H1 (cell line): ENCODE results near the gene ZNF618. TPM values are rescaled to one million over a fixed set of nuclear protein-coding genes. Genes with fewer than 3 reads are reported as not detected.

Source experiments
- CTCF ChIA-PET: fragments of 300-600 bp; sonication (Branson Sonifier 250); formaldehyde crosslinking; loops from one replicate; lab custom pipeline; 2021; ENCODE audit not compliant: partially characterized antibody; lab: Charles Lee
- POLR2A ChIA-PET: fragments of 300-600 bp; sonication (Branson Sonifier 250); formaldehyde crosslinking; loops from one replicate; lab custom pipeline; 2021; ENCODE audit warnings: inconsistent platforms; ENCODE audit not compliant: partially characterized antibody; lab: Charles Lee
- DNase-seq, 2 experiments: peaks; one replicate each; pipeline versions ENCODE4 v3.0.0 to v3.0.0-alpha.2; 2010 to 2022; ENCODE audit warnings: low spot score in 2 of 2, low read depth in 1 of 2, mixed read lengths in 1 of 2
- FAIRE-seq: peaks from 2 replicates; lab custom pipeline; 2011; peaks lifted over from hg19 to GRCh38; lab: Jason Lieb, UNC
- H2AFZ ChIP-seq: 2 replicates; pipeline ENCODE4 v1.8.1; 2012; ENCODE audit warnings: low read length, inconsistent platforms
- H2AK5ac ChIP-seq: 2 replicates; pipeline ENCODE4 v1.6.1; 2013; ENCODE audit warnings: low read depth, low read length
- H2BK120ac ChIP-seq: replicated peaks from 2 replicates; pipeline ENCODE3; 2013; ENCODE audit warnings: low read depth, low read length, inconsistent platforms
- H2BK12ac ChIP-seq: 2 replicates; pipeline ENCODE4 v1.6.1; 2013; ENCODE audit warnings: low read depth, low read length
- H2BK15ac ChIP-seq: 2 replicates; pipeline ENCODE4 v1.6.1; 2013; ENCODE audit warnings: low read length
- H2BK20ac ChIP-seq: 2 replicates; pipeline ENCODE4 v1.6.1; 2013; ENCODE audit warnings: low read length
- H2BK5ac ChIP-seq: 2 replicates; pipeline ENCODE4 v1.6.1; 2013; ENCODE audit warnings: low read depth, low read length
- H3K14ac ChIP-seq: 2 replicates; pipeline ENCODE4 v1.6.1; 2013; ENCODE audit warnings: inconsistent platforms; ENCODE audit not compliant: insufficient read length
- H3K18ac ChIP-seq: 2 replicates; pipeline ENCODE4 v1.6.1; 2013; ENCODE audit warnings: low read length; ENCODE audit errors: extremely low read depth
- H3K23ac ChIP-seq: 2 replicates; pipeline ENCODE4 v1.6.1; 2013; ENCODE audit warnings: inconsistent platforms; ENCODE audit not compliant: insufficient read length
- H3K23me2 ChIP-seq: 2 replicates; pipeline ENCODE4 v1.6.1; 2013; ENCODE audit warnings: low read depth, low read length
- H3K27ac ChIP-seq: 2 replicates; pipeline ENCODE4 v1.6.1; 2011; ENCODE audit warnings: low read depth, low read length, inconsistent platforms
- H3K27me3 ChIP-seq, 4 experiments: replicated peaks in 1 of 4; 1 replicate in 1 of 4; 2 replicates in 3 of 4; pipeline versions ENCODE4 v1.6.1 to v1.8.1; 2011 to 2013; ENCODE audit warnings: low read length in 3 of 4, mild to moderate bottlenecking in 3 of 4, inconsistent platforms in 2 of 4, mixed read lengths in 2 of 4, moderate library complexity in 1 of 4; ENCODE audit not compliant: control insufficient read depth in 3 of 4, insufficient read depth in 3 of 4; ENCODE audit errors: extremely low read depth in 1 of 4
- H3K36me3 ChIP-seq, 4 experiments: 2 replicates each; pipeline versions ENCODE4 v1.6.1 to v1.8.1; 2011 to 2013; ENCODE audit warnings: mild to moderate bottlenecking in 4 of 4, low read length in 3 of 4, moderate library complexity in 2 of 4, control low read depth in 1 of 4, inconsistent platforms in 1 of 4; ENCODE audit not compliant: insufficient read depth in 4 of 4, control insufficient read depth in 2 of 4
- H3K4ac ChIP-seq: replicated peaks from 2 replicates; pipeline ENCODE3; 2013; ENCODE audit warnings: low read length, low read depth, mixed read lengths, inconsistent platforms; ENCODE audit not compliant: insufficient read length
- H3K4me1 ChIP-seq, 4 experiments: replicated peaks in 1 of 4; 1 replicate in 1 of 4; 2 replicates in 3 of 4; pipeline versions ENCODE4 v1.6.1 to v1.8.1; 2011 to 2013; ENCODE audit warnings: low read length in 3 of 4, inconsistent platforms in 2 of 4, mixed read lengths in 1 of 4; ENCODE audit not compliant: insufficient read depth in 4 of 4, control insufficient read depth in 3 of 4
- H3K4me2 ChIP-seq, 2 experiments: 2 replicates each; pipeline versions ENCODE4 v1.6.1 to v1.8.1; 2011 to 2013; ENCODE audit warnings: low read depth in 2 of 2, low read length in 2 of 2, control low read depth in 1 of 2, inconsistent platforms in 1 of 2, mild to moderate bottlenecking in 1 of 2; ENCODE audit not compliant: insufficient read depth in 1 of 2
- H3K4me3 ChIP-seq, 4 experiments: fragments of 200-600, 300-600 bp in 1 of 4; sonication (generic), shearing (Covaris generic), sonication (Bioruptor Twin) in 1 of 4; 2 replicates each; pipeline versions ENCODE4 v1.5.1 to v1.8.1; 2011 to 2016; ENCODE audit warnings: low read length in 4 of 4, low read depth in 3 of 4, control low read depth in 2 of 4, inconsistent platforms in 2 of 4, mild to moderate bottlenecking in 2 of 4, mixed read lengths in 1 of 4, moderate library complexity in 1 of 4; ENCODE audit not compliant: insufficient read depth in 2 of 4; ENCODE audit errors: extremely low read depth in 1 of 4
- H3K56ac ChIP-seq: replicated peaks from 2 replicates; pipeline ENCODE3; 2013; ENCODE audit warnings: low read depth, mild to moderate bottlenecking, mixed read lengths, low read length, inconsistent platforms; ENCODE audit not compliant: insufficient read length
- H3K79me1 ChIP-seq: 2 replicates; pipeline ENCODE4 v1.6.1; 2013; ENCODE audit warnings: low read depth, low read length, control low read depth
- H3K79me2 ChIP-seq, 2 experiments: 2 replicates each; pipeline versions ENCODE4 v1.6.1 to v1.8.1; 2012 to 2013; ENCODE audit warnings: low read length in 2 of 2, mild to moderate bottlenecking in 2 of 2, inconsistent platforms in 1 of 2; ENCODE audit not compliant: insufficient read depth in 2 of 2, control insufficient read depth in 1 of 2
- H3K9ac ChIP-seq, 4 experiments: replicated peaks in 1 of 4; 1 replicate in 1 of 4; 2 replicates in 3 of 4; pipeline versions ENCODE4 v1.6.1 to v1.8.1; 2011 to 2013; ENCODE audit warnings: low read depth in 3 of 4, low read length in 3 of 4, control low read depth in 2 of 4, mild to moderate bottlenecking in 2 of 4, moderate library complexity in 2 of 4, inconsistent platforms in 1 of 4; ENCODE audit errors: extremely low read depth in 1 of 4
- H3K9me3 ChIP-seq, 2 experiments: 2 replicates each; pipeline versions ENCODE4 v1.6.1 to v1.8.1; 2012 to 2013; ENCODE audit warnings: mild to moderate bottlenecking in 2 of 2, moderate library complexity in 2 of 2, control low read depth in 1 of 2, inconsistent platforms in 1 of 2, low read depth in 1 of 2, low read length in 1 of 2, mixed read lengths in 1 of 2; ENCODE audit not compliant: insufficient read depth in 2 of 2
- H4K20me1 ChIP-seq, 2 experiments: replicated peaks in 1 of 2; 2 replicates each; pipeline versions ENCODE3 to v1.8.1; 2011 to 2013; ENCODE audit warnings: inconsistent platforms in 2 of 2, low read length in 2 of 2, mild to moderate bottlenecking in 1 of 2; ENCODE audit not compliant: insufficient read depth in 2 of 2, control insufficient read depth in 1 of 2
- H4K5ac ChIP-seq: 2 replicates; pipeline ENCODE4 v1.6.1; 2013; ENCODE audit warnings: low read length, low read depth, mixed read lengths, inconsistent platforms; ENCODE audit not compliant: insufficient read length
- H4K8ac ChIP-seq: 2 replicates; pipeline ENCODE4 v1.8.0; 2013; ENCODE audit warnings: mild to moderate bottlenecking, moderate library complexity, low read length, inconsistent platforms; ENCODE audit not compliant: insufficient read depth; ENCODE audit errors: extremely low read depth
- H4K91ac ChIP-seq: replicated peaks from 2 replicates; pipeline ENCODE3; 2013; ENCODE audit warnings: low read length, mixed read lengths, inconsistent platforms; ENCODE audit not compliant: insufficient read length
- BCL11A ChIP-seq, 2 experiments: IDR thresholded peaks; one replicate each; pipeline ENCODE4 v1.6.1; 2011; ENCODE audit warnings: low read depth in 2 of 2, low read length in 2 of 2, mild to moderate bottlenecking in 2 of 2
- CBX8 ChIP-seq: fragments of 300-800, 300-1000 bp; sonication (generic); IDR thresholded peaks from 2 replicates; pipeline ENCODE4 v1.7.1; 2016; ENCODE audit warnings: low read depth, low read length, borderline replicate concordance
- EGR1 ChIP-seq: IDR thresholded peaks from 2 replicates; pipeline ENCODE4 v1.6.1; 2011; ENCODE audit warnings: low read depth, low read length, borderline replicate concordance
- HDAC2 ChIP-seq, 2 experiments: fragments of 300-600 bp in 1 of 2; sonication (generic) in 1 of 2; IDR thresholded peaks; 2 replicates each; pipeline ENCODE4 v1.6.1; 2011 to 2012; ENCODE audit warnings: low read depth in 2 of 2, low read length in 2 of 2, mild to moderate bottlenecking in 2 of 2, moderate library complexity in 2 of 2, borderline replicate concordance in 1 of 2, inconsistent platforms in 1 of 2
- KDM1A ChIP-seq: fragments of 200-600, 300-600 bp; sonication (generic); IDR thresholded peaks from 2 replicates; pipeline ENCODE4 v1.7.1; 2016; ENCODE audit warnings: mild to moderate bottlenecking, low read length, borderline replicate concordance
- RAD21 ChIP-seq, 2 experiments: IDR thresholded peaks in 1 of 2; conservative IDR thresholded peaks in 1 of 2; 2 replicates each; pipeline ENCODE4 v1.6.1; 2011; ENCODE audit warnings: low read depth in 2 of 2, low read length in 2 of 2, improper control_type of control experiment in 1 of 2, inconsistent platforms in 1 of 2, mild to moderate bottlenecking in 1 of 2, moderate library complexity in 1 of 2
- RXRA ChIP-seq: IDR thresholded peaks from 2 replicates; pipeline ENCODE4 v1.6.1; 2011; ENCODE audit warnings: low read depth, mild to moderate bottlenecking, low read length, moderate library complexity; ENCODE audit not compliant: insufficient read depth
- SIN3A ChIP-seq, 2 experiments: IDR thresholded peaks in 1 of 2; conservative IDR thresholded peaks in 1 of 2; 2 replicates each; pipeline ENCODE4 v1.6.1; 2011 to 2012; ENCODE audit warnings: low read length in 2 of 2, improper control_type of control experiment in 1 of 2, low read depth in 1 of 2, mild to moderate bottlenecking in 1 of 2
- SP1 ChIP-seq: IDR thresholded peaks from 2 replicates; pipeline ENCODE4 v1.6.1; 2011; ENCODE audit warnings: low read depth, low read length
- SRF ChIP-seq: IDR thresholded peaks from 2 replicates; pipeline ENCODE4 v1.6.1; 2011; ENCODE audit warnings: mild to moderate bottlenecking, low read depth, low read length, moderate library complexity
- TEAD4 ChIP-seq: IDR thresholded peaks from 2 replicates; pipeline ENCODE4 v1.6.1; 2012; ENCODE audit warnings: low read depth, low read length, inconsistent platforms, mixed read lengths
- ZNF274 ChIP-seq: IDR thresholded peaks from 2 replicates; pipeline ENCODE4 v1.7.0; 2012; ENCODE audit warnings: low read length, borderline replicate concordance; ENCODE audit errors: extremely low read depth
- WGBS, 2 experiments: shearing (Covaris generic) in 1 of 2; methylation state at CpG; one replicate each; pipeline versions ENCODE4 v1.1.6 to v1.1.7; 2013 to 2015; ENCODE audit warnings: low lambda C conversion rate in 2 of 2, mixed read lengths in 2 of 2, inconsistent platforms in 1 of 2, low coverage in 1 of 2, missing lambda C conversion rate in 1 of 2; ENCODE audit not compliant: insufficient replicate concordance in 2 of 2, insufficient coverage in 1 of 2, insufficient read length in 1 of 2; ENCODE audit errors: extremely low coverage in 1 of 2, missing lambda C conversion rate in 1 of 2; 5-methylcytosine and 5-hydroxymethylcytosine counted together
- polyA plus RNA-seq, 7 experiments: library from polyadenylated mRNA; depleted of rRNA in 3 of 7; stranded (reverse) in 5 of 7; unstranded in 2 of 7; fragments of >200 nt in 5 of 7; fragments of 200-250 nt in 2 of 7; gene quantifications; 1 replicate in 5 of 7; 2 replicates in 1 of 7; 4 replicates in 1 of 7; pipeline versions ENCODE4 v1.2.1 to v1.2.3, GENCODE V29; 2011 to 2013; ENCODE audit warnings: missing spikeins in 2 of 7, mixed read lengths in 2 of 7
- total RNA-seq: library from RNA; stranded (reverse); fragmentation: NEBNext Ultra II Directional; extraction: Animal tissue kit (Norgen Biotek cat#: 25700); gene quantifications from 2 replicates; pipeline ENCODE4 v1.2.1, GENCODE V29; 2021

Gene ZNF618
- total and polyA plus RNA-seq, 2 of the 8 experiments (the other 6 are each of a cell fraction or from before 2014, with no cell fraction given): 9.6 to 28.5 TPM

DNA sequence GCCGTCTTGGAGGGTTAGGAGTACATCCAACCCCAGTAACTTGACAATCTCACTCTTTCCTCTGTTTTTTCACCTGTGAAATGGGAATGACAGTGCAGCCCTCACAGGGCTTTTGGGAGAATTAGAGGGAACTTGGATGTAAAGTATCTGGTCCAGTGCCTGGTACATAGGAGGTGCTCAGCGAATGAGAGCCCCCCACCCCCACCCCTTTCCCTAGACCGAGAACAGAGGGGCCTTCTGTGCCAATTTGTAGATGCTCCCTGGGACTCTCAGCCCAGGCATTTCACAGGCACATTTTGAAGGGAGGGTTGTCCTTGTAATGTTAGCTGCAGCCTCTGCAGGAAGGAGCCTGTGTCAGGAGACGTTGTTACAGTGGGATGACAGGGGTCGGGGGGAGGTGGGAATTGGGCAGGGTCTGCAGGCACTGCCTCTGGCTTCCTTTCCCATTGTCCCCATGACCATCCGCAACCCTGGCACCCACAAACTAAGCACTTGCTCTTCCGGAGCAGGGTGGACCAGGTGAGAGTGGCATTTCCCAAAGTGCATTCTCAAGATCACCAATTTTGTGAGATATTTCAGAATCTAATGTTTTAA lies 155.0 kb downstream of the ZNF618 start:
- no peak overlapping the region for H3K4ac ChIP-seq
- H3K79me2 ChIP-seq: no peaks in the 10 kb centered on the region
- 84% methylated on average over 7 of the region's 7 CpGs; no CpG with 5 or more reads in 1 of the 2 experiments for WGBS, 2 experiments
- H3K79me1 ChIP-seq: no peaks in the 10 kb centered on the region
- no peaks in the 10 kb centered on the region for H3K23me2 ChIP-seq
- ChIA-PET POLR2A (no interaction called here), CTCF (interaction anchor here (0.6 to 1.1 kb wide), 3 partner anchors 12 to 1091 kb away, joined by 3 to 4 read pairs (median 3); no protein-coding TSS in a partner anchor)
- no peaks in the 10 kb centered on the region for H3K4me1 ChIP-seq
- H2AK5ac ChIP-seq: no peak overlapping the region
- H3K27ac ChIP-seq: no peak overlapping the region
- H2BK15ac ChIP-seq: no peak overlapping the region
- FAIRE-seq: no peak
- H3K14ac ChIP-seq: no peak overlapping the region
- no peaks in the 10 kb centered on the region for H3K9me3 ChIP-seq
- H2BK5ac ChIP-seq: no peak overlapping the region
- DNase-seq: peak in 1 of 2 experiments; percentile 27
- no peak overlapping the region for H3K4me3 ChIP-seq
- no peak overlapping the region for H3K23ac ChIP-seq
- H3K27me3 ChIP-seq: no peaks in the 10 kb centered on the region
- H3K9ac ChIP-seq: no peak overlapping the region
- H4K5ac ChIP-seq: no peak overlapping the region
- H4K20me1 ChIP-seq: peaks cover 0 to 1% of the 10 kb centered on the region in 2 experiments
- no peak overlapping the region for H3K18ac ChIP-seq
- no peak overlapping the region for H2AFZ ChIP-seq
- no peak overlapping the region for H2BK12ac ChIP-seq
- TF ChIP-seq CBX8 (no peak), EGR1 (no peak), ZNF274 (no peak), SP1 (no peak), SIN3A (conservative IDR thresholded peaks at IDR 0.05 in 1 of 2, IDR thresholded peaks at IDR 0.05 in 1 of 2; ENCODE audit: low read depth in 1 of 2, low read length in 2 of 2) (no peak), HDAC2 (IDR thresholded peaks at IDR 0.05; ENCODE audit: borderline replicate concordance in 1 of 2, low read depth in 2 of 2, low read length in 2 of 2) (no peak), KDM1A (no peak), RAD21 (IDR thresholded peaks at IDR 0.05 in 1 of 2, conservative IDR thresholded peaks at IDR 0.05 in 1 of 2; ENCODE audit: low read depth in 2 of 2, low read length in 2 of 2) (no peak), RXRA (no peak), TEAD4 (no peak), SRF (no peak), BCL11A (IDR thresholded peaks at IDR 0.05; ENCODE audit: low read depth in 2 of 2, low read length in 2 of 2) (no peak)
- no peak overlapping the region for H4K8ac ChIP-seq
- no peak overlapping the region for H3K4me2 ChIP-seq
- no peak overlapping the region for H4K91ac ChIP-seq
- no peak overlapping the region for H3K56ac ChIP-seq
- H2BK120ac ChIP-seq: no peak overlapping the region
- H2BK20ac ChIP-seq: no peak overlapping the region
- H3K36me3 ChIP-seq: peaks cover 0 to 2% (median 0%) of the 10 kb centered on the region in 4 experiments; a peak in 3 of 8 replicates
